COLO668 (cell line): ENCODE results near the gene FBLN2.

ENCODE experiments used
- DNase-seq: peaks from one replicate; lab custom pipeline; 2025; ENCODE audit not compliant: unreplicated experiment; lab: John Stamatoyannopoulos, UW

The FBLN2 gene

DNA sequence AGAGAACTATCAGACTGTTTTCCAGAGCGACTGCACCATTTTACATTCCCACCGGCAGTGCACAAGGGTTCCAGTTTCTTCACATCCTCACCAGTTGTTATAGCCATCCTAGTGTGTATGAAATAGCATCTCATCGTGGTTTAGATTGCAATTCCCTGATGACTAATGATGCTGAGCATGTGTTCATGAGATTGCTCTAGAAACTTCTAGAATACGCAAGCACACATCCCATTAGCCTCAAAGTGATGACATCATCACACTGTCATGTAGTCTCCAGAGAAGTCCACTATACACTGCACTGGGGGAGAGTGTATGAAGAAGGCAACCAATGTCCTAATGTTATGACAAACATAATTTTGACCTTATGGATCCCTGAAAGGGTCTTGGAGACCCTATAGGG, 30.1 kb downstream of the FBLN2 start:
- no peak for DNase-seq

DNA sequence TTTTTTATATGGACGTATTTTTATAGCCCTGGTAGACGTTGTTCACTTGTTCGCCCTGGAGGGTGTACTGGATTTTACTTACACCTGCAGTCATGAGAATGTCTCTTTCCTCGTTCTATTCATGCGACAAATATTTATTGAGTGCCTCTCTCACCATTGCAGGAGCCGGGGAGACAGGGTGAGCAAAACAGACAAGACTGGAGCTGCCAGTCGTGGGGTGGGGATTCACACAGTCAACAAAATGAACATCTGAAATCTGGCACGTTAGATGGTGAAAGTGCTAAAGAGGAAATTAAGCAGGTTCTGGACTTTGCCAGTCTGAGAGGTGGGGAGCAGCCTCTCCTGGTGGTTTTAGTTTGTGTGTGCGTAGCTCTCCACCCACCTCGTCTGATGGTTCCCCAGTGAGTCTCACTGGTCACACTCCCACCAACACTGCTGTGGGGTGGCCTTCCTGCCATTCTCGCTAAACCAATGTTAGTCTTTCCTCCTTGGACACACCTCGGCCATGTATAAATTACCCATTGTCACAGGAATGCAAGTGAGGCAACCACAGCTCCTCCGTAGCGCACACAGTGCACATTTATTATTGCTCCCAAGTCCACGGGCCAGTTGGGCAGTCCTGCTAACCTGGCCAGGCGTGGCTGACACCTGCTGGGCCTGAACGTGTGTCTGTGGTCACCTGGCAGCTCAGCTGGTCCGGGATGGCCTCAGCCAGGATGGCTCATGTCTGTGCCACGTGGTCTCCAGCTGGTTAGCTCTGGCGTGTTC, 31.5 kb downstream of the FBLN2 start:
- no peak for DNase-seq

DNA sequence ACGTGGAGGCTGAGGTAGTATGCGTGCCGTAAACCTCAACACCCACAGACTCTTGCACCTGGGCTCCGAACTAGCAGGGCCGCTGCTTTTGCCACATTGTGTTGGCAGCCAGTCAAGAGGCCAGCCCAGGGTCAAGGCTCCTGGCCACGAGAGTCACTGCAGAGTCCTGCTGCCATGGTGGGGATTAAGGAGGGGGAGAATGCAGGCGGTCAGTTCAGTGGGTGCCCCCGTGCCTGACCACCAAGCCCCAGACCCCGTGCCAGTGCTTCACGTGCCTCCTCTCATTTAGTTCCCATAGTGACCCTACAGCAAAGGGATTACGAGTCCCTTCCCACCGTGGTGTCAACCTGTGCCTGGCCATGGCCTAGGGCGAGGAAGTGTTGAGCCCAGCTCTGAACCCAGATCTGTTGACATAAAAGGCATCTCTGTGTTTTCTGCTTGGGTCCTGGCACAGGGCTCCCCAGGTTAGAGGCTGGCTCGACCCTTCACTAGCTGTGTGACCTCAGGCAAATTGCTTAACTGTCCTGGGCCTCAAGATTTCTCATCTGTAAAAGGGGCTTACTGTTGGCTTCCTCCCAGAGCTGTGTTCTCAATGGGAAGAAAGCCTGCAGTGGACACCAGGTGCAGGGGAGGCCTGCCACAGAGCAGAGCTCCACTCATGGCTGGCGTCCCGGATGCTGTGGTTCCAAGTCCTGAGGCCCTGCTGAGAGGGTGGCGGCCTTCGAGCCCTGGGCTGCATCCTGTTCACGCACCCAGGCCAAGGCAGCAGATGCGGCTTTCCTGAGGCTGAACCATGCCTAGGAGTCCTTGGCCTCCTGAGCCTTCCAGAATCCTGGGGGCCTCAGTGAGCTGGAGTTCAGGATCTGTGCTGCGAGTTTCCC, 32.8 kb downstream of the FBLN2 start:
- no peak for DNase-seq

DNA sequence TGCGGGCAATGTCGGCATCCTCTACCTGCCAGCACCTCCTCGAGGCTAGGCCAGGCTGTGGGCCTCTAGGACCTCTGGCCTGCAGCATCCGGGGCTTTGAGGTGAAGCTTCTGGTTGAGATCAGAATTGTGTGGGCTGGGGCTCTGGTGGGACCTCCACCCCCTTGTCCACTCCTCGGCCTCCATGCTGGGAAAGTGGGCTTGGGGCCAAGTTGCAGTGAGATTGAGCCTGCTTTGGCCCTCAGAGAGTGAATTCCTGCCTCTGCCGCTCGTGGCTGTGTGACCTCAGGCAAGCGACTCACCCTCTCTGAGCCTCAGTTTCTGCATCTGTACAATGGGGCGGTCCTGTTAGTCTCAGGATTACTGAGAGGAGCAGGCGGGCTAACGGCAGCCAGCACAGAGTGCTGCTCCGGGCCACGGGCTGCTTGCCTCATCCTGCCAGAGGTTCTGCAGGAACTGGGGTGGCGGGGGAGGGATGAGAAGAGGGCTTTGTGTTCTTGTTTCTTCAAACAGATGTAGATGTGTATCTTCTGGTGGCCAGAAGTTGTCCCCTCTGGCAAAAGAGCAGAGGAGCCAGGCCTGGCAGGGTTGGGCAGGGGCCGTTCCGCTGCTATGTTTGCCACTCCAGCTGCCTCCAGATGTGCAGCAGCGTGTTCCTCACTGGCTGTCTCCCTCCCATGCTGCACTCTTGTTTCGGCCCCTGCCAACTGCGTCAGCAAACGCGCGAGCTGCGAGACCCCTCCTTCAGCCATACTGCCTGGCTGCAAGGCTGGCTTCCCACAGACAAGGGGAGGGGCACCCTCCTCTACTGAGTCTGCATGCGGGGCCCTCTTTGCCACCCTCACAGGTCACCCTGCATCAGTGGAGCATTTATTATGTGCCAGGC, 33.7 kb downstream of the FBLN2 start:
- no peak for DNase-seq

DNA sequence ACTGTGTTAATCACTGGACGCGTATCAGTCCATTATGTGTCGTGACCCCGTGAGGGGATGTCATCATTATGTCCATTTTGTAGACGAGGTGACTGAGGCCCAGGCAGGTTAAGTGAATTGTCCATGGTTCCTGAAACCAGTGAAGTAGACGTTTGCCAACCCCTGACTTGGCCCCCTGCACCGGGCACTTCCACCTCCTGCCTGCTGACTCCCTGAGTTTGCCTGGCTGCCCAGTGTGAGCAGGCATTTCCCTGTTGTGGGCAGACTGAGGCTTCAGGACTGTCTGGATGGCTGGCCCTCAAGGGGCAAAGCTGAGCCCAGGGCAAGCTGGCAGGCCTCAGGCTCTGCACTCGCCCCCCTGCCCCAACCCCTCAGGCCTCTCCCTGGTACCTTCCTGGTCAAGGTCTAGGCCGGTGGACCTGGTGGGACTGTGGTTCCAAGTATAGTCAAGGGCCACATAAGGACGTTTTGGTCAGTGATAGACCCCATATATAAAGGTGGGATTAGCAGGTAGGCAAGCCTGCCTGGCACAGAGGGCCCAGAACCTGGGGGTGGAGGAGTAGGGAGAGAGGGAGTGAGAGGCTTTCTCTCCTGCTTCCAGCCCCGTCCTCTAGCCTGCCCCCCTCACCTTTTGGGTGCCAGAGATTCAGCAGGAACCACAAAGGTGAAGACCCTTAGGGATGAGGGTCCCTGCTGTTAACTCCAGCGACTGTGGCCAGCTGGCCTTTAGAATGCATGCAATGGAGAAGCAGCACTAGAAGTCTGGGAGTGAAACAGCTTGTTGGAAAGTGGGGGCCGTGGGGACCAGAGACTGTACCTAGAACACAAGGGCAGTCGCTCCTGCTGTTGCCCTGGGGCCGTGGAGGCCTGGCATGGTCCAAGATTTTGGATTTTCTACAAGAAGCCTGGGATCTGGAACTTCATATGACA, 34.6 kb downstream of the FBLN2 start:
- DNase-seq, result no peak

DNA sequence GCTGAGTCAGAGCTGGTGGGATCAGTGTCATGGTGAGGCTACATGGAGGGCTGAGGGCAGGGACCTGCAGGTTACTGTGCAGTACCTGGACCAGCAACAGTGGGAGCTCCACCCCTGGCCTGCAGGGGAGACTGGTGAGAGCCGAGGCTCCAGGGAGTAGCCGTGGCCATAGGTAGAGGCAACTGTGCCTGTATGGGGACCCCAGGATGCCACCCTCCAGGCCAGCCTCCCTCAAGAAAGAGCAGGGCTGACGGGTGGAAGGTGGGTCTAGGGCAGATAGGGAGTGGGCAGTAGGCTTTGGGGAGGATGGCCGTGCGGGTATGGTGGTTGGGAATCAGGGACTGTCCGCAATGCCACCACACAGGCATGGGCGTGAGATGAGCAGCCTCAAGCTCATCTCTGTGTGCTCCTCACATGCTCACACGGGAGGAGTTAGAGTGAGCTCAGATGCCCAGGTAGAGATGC, 35.5 kb downstream of the FBLN2 start:
- DNase-seq, result no peak

DNA sequence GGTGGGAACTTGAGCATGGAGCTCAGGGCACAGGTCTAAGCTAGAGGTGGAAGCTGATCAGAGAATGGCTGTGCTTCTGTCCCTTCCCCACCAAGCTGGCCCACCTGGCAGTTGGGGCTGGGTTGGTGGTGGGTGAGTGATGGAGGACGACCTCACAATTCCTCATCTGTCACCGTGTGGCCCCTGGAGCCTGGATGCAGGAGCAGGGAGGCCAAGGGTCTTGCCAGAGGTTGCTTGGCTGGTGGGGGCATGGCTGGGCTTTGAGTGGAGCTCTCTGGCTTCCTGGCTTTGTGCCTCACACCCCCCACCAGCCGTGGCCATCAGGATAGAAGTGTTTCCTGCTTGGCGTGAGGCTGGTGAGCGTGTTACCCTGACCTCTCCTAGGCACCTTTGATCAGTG, 36.0 kb downstream of the FBLN2 start:
- no peak for DNase-seq

DNA sequence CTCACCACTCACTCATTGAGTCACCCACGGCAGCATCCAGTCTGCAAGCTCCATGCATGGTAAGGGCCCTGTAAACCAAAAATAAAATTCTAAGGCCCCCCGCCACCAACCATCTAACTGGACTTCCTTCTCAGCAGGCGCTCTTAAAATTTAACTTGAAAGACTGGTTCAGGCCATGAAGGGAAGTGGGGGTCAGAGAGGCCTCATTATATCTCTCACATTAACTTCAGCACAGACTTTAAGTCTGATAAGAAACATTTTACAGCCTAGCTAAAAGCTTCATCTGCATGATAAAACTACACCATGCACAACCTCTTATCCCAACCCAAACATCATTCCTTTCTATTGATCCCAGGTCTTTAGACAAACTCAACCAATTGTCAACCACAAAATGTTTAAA, 38.5 kb downstream of the FBLN2 start:
- no peak for DNase-seq

DNA sequence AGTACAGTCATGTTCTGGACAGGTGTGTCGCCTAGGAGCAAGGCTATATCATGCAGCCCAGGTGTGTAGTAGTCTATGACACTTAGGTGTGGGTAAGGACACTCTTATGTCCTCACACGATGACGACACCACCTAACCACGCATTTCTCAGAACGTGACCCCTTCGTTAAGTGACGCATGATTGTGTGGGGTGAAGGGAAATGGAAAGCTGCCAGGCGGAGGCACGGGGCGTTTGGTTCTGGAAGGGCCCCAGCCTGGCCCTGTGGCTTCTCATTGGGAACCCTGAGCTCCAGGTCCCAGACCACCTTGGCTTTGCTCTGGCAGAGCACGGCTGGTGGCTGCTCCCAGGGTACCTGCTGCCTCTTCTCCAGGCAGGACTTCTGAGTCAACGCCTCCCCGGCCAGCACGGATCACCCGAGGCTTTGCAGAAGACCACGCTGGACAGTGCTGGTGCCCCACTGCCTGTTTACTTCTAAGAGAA, 39.3 kb downstream of the FBLN2 start:
- DNase-seq, result no peak

DNA sequence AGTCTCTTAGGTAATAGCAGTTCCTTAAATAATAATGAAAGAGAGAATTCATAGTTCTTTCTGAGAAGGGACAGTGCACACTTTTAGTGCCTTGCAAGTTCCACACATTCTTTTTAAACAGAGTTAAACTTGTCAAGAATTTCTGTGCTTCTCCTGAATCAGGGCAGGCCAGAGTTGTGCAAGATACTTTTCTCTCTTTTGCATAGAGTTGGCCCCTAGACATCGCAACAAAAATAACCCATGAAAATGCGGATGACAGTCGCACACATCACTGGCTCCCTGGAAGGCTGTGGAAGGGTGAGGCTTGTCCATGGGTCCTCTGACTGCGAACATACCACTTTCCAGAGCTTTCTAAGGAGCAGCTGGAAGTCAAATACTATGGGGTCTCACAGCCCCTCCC, 40.1 kb downstream of the FBLN2 start:
- no peak for DNase-seq

DNA sequence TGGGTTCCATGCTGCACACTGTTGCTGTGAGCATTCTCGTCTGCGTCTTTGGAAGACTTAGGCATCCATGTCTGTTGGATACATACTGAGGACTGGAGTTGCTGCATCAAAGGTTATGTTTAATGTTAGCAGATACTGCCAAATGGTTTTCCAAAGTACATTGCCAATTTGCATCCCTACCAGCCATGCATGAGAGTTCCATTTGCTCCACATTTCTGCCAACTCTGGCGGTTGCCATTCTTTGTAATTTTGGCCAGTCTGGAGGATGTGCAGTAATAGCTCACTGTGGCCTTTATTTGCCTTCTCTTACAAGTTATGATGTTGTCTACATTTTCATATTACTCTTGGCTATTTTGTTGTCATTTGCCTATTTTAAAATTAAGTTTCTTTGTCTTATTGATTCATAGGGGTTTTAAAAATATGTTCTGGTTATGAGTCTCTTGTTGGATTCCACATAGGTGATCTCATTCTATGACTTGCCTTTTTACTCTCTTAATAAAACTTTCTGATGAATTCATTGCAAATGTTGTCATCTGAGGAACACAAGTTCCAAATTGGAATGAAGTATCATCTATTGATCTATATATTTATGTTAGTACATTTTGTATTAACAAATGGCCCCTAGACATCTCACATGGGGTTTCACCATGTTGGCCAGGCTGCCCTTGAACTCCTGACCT, 42.1 kb downstream of the FBLN2 start:
- DNase-seq, result no peak

DNA sequence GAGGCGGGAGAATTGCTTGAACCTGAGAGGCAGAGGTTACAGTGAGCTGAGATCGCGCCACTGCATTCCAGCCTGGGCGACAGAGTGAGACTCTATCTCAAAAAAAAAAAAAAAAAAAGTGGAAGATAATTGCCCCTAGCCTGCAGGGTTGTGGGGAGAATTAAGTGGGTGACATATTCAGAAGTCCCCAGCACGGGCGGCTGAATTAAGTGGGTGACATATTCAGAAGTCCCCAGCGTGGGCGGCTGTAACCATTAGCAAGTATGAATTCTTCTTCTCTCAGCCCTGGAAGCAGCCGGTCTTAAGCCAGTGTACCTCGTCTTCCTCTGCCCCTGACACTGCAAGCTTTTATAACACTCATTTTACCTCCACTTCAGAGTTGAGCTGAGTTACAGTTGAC, 44.7 kb downstream of the FBLN2 start:
- DNase-seq, result no peak

DNA sequence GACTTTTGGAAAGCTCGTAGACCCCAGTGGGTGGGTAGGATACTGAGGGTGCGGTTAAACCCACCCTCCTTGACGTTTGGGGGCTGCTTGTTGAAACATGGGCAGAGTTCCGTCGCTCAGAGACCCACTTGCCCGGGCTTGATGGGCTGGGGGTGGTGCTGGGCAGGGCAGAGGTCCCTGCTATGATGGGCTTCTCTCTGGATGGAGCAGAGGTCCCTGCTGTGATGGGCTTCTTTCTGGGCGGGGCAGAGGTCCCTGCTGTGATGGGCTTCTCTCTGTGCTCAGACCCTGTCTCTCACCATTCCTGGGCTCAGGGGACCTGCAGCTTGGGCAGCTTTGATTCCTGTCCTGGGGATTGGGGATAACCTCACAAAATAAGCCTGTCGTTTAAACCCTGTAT, 45.2 kb downstream of the FBLN2 start:
- no peak for DNase-seq

DNA sequence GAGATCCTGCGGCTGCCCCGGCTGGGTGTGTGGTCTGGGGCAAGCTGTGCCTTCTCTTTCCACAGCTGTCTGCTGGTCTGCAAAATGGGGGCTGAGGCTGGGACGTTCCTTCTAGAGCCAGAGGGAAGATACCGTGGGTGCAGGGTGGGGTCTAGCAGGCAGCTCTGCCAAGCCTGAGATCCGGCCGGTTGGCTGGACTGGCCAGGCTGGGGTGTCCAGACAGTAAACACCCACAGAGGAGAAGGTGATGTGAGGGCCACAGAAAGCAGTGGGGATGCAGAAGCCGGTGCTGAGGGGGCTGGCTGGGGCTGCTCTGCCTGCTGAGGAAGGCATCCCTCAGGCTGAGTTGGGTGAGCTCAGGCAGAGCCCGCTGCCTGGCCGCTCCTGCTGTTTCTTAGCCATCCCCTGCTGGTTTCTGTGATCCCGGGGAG, 46.1 kb downstream of the FBLN2 start:
- DNase-seq, result no peak

DNA sequence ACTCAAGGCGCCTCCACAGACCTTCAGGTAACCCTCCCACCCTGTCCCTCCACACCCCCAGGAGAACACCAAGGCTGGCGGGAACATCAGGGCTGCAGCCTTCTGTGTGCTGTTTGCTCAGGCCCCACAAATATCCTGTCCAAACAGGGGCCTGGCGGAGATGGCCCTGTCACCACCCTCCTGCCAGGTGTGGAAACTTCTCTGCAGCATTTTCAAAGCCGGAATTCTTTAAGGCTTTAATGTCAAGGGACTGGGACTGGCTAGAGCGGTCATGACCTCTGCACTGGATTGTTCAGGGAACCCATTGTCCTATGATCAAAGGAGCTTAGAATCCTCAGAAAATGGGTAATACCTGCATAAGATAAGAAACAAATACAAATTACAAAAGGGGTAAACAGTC, 46.6 kb downstream of the FBLN2 start:
- DNase-seq, result no peak

DNA sequence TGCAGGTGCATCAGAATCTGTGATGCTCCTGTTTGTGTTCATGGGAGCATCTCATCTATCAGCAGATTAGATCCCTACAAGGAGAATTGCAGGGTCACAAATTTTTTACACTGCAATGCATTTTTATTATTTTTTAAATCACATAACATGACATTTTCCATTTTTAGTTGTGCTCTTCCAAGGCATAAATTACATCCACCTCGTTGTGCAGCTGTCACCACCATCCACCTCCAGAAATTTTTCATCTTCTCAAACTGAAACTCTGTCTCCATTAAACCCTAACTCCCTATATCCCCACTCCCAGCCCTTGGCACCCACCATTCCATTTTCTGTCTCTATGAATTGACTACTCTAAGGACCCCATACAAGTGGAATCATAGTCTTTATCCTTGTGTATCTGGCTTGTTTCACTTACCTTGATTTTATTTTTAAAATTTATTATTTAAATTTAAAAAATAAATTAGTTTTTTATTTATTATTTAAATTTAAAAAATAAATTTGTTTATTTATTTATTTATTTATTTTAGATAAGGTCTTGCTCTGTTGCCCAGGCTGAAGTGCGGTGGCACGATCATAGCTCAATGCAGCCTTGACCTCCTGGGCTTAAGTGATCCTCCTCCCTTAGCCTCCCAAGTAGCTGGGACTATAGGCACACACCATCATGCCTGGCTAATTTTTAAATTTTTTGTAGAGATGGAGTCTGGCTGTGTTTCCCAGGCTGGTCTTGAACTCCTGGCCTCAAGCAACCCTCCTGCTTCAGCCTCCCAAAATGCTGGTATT, 47.7 kb downstream of the FBLN2 start:
- DNase-seq, result no peak

DNA sequence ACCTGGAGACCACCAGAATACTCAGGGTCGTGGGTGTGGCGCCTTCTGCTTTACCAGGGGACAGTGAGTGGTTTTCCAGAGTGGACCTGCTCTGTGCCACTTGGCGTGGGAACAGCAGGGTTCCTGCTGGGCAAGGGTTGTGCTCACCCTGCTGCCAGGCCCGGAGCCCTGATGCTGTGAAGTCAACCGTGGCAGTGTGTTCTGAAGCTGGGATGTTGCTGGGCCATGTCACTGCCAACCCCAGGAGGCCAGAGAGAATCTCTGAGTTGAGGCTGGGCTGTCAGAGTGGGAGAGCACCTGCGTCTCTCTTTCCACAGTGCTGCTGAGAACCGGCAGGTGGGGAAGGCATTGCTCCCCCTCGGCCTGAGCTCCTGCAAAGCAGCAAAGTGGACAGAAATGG, 48.7 kb downstream of the FBLN2 start:
- no peak for DNase-seq

DNA sequence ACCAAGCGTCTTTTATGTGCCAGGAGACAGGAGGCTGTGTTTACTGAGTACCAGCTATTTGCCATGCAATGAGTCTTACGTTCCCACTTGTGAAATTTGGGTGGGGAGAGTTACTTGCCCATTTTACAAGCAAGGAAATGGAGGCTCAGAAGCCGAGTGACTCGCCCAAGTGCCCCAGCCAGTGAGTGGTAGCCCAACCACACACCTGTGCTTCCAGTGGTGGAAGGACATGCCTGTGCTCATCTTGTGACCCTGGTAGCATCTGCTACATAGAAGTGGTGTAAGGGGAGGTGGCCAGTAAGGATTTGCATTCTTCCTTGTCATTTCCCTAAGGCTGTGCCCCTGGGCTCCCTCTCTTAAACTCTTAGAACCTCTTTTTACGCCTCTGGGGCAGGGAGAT, 49.3 kb downstream of the FBLN2 start:
- no peak for DNase-seq
